ENCODE results near the gene ABHD14A. TPM values are rescaled to one million over a fixed set of nuclear protein-coding genes. Genes with fewer than 3 reads are reported as not detected.

The ABHD14A gene
- total RNA-seq, 1 experiment from 2014 or later, result 3.8 TPM

DNA sequence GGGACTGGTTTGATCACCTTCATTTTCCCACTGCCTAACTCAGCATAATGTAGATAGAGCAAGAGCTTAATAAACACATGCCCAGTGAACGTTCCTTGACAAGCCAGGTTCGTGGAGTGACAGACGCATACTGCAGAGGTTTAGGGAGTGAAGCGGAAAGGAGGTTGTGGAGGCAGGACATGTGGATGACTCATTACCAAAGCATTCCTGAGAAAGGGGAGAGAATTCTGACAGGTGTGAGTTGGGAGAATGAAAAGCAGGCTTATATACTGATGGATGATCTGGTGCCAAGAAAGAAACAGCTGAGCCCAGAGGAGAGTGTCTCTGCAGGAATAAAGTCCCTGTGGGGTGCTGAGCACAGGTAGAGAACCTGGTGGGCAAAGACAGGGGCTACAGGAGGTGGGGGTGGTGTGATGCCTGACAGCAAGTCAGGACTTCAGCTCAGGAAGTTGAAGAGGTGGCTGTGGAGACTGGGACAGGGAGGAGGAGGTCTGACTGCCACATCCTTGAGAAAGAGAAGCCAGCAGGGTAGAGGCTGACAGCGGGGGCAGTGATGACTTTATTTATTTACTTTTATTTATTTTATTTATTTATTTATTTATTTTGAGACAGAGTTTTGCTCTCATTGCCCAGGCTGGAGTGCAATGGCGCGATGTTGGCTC is 23.2 kb downstream of the ABHD14A start:
- Mint-ChIP-seq H3K4me1 (peaks cover 40% of the 10 kb centered on the region), H3K36me3 (peaks cover 27% of the 10 kb centered on the region), H3K4me3 (no peak overlapping the region; the same call in 1 of the 2 replicates), H3K27ac (peak overlapping the region; percentile 80), H3K9me3 (no peaks in the 10 kb centered on the region), H3K27me3 (ENCODE audit: low read depth) (no peaks in the 10 kb centered on the region)
- ChIA-PET CTCF (interaction anchor here (0.6 to 1.9 kb wide), 5 partner anchors 15 to 59 kb away, joined by 3 to 5 read pairs (median 4); partner anchors contain the start of genes ACY1 and DUSP7), POLR2A (no interaction called here)
- ATAC-seq (no peak), DNase-seq (ENCODE audit: low spot score) (no peak)
- no peak for TF ChIP-seq HMGA2 (CRISPR knock-in tag; IDR thresholded peaks at IDR 0.05)
- TF ChIP-seq, protein P1, sequence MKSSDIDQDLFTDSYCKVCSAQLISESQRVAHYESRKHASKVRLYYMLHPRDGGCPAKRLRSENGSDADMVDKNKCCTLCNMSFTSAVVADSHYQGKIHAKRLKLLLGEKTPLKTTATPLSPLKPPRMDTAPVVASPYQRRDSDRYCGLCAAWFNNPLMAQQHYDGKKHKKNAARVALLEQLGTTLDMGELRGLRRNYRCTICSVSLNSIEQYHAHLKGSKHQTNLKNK (CRISPR knock-in tag; IDR thresholded peaks at IDR 0.05), result no peak
- TF ChIP-seq, protein P2, sequence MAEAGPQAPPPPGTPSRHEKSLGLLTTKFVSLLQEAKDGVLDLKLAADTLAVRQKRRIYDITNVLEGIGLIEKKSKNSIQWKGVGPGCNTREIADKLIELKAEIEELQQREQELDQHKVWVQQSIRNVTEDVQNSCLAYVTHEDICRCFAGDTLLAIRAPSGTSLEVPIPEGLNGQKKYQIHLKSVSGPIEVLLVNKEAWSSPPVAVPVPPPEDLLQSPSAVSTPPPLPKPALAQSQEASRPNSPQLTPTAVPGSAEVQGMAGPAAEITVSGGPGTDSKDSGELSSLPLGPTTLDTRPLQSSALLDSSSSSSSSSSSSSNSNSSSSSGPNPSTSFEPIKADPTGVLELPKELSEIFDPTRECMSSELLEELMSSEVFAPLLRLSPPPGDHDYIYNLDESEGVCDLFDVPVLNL (CRISPR knock-in tag; IDR thresholded peaks at IDR 0.05; ENCODE audit: borderline replicate concordance, low read depth), result no peak
- TF ChIP-seq NFATC4 (CRISPR knock-in tag; IDR thresholded peaks at IDR 0.05), result no peak
- no peak for TF ChIP-seq NR3C1 (CRISPR knock-in tag; conservative IDR thresholded peaks at IDR 0.05; ENCODE audit: low read depth)
- TF ChIP-seq, protein P3, sequence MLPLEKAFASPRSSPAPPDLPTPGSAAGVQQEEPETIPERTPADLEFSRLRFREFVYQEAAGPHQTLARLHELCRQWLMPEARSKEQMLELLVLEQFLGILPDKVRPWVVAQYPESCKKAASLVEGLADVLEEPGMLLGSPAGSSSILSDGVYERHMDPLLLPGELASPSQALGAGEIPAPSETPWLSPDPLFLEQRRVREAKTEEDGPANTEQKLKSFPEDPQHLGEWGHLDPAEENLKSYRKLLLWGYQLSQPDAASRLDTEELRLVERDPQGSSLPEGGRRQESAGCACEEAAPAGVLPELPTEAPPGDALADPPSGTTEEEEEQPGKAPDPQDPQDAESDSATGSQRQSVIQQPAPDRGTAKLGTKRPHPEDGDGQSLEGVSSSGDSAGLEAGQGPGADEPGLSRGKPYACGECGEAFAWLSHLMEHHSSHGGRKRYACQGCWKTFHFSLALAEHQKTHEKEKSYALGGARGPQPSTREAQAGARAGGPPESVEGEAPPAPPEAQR (CRISPR knock-in tag; IDR thresholded peaks at IDR 0.05), result no peak
- TF ChIP-seq, protein P4, sequence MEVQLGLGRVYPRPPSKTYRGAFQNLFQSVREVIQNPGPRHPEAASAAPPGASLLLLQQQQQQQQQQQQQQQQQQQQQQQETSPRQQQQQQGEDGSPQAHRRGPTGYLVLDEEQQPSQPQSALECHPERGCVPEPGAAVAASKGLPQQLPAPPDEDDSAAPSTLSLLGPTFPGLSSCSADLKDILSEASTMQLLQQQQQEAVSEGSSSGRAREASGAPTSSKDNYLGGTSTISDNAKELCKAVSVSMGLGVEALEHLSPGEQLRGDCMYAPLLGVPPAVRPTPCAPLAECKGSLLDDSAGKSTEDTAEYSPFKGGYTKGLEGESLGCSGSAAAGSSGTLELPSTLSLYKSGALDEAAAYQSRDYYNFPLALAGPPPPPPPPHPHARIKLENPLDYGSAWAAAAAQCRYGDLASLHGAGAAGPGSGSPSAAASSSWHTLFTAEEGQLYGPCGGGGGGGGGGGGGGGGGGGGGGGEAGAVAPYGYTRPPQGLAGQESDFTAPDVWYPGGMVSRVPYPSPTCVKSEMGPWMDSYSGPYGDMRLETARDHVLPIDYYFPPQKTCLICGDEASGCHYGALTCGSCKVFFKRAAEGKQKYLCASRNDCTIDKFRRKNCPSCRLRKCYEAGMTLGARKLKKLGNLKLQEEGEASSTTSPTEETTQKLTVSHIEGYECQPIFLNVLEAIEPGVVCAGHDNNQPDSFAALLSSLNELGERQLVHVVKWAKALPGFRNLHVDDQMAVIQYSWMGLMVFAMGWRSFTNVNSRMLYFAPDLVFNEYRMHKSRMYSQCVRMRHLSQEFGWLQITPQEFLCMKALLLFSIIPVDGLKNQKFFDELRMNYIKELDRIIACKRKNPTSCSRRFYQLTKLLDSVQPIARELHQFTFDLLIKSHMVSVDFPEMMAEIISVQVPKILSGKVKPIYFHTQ (CRISPR knock-in tag; IDR thresholded peaks at IDR 0.05), result no peak
- TF ChIP-seq, protein P5, sequence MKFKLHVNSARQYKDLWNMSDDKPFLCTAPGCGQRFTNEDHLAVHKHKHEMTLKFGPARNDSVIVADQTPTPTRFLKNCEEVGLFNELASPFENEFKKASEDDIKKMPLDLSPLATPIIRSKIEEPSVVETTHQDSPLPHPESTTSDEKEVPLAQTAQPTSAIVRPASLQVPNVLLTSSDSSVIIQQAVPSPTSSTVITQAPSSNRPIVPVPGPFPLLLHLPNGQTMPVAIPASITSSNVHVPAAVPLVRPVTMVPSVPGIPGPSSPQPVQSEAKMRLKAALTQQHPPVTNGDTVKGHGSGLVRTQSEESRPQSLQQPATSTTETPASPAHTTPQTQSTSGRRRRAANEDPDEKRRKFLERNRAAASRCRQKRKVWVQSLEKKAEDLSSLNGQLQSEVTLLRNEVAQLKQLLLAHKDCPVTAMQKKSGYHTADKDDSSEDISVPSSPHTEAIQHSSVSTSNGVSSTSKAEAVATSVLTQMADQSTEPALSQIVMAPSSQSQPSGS (CRISPR knock-in tag; IDR thresholded peaks at IDR 0.05; ENCODE audit: borderline replicate concordance, low read depth), result no peak
- TF ChIP-seq, protein P6, sequence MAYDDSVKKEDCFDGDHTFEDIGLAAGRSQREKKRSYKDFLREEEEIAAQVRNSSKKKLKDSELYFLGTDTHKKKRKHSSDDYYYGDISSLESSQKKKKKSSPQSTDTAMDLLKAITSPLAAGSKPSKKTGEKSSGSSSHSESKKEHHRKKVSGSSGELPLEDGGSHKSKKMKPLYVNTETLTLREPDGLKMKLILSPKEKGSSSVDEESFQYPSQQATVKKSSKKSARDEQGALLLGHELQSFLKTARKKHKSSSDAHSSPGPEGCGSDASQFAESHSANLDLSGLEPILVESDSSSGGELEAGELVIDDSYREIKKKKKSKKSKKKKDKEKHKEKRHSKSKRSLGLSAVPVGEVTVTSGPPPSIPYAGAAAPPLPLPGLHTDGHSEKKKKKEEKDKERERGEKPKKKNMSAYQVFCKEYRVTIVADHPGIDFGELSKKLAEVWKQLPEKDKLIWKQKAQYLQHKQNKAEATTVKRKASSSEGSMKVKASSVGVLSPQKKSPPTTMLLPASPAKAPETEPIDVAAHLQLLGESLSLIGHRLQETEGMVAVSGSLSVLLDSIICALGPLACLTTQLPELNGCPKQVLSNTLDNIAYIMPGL (CRISPR knock-in tag; IDR thresholded peaks at IDR 0.05), result no peak
- TF ChIP-seq, protein P7, sequence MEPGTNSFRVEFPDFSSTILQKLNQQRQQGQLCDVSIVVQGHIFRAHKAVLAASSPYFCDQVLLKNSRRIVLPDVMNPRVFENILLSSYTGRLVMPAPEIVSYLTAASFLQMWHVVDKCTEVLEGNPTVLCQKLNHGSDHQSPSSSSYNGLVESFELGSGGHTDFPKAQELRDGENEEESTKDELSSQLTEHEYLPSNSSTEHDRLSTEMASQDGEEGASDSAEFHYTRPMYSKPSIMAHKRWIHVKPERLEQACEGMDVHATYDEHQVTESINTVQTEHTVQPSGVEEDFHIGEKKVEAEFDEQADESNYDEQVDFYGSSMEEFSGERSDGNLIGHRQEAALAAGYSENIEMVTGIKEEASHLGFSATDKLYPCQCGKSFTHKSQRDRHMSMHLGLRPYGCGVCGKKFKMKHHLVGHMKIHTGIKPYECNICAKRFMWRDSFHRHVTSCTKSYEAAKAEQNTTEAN (CRISPR knock-in tag; IDR thresholded peaks at IDR 0.05), result no peak
- TF ChIP-seq OVOL2 (CRISPR knock-in tag; IDR thresholded peaks at IDR 0.05; ENCODE audit: borderline replicate concordance), result no peak
- TF ChIP-seq ESRRA (CRISPR knock-in tag; IDR thresholded peaks at IDR 0.05; ENCODE audit: borderline replicate concordance), result no peak
- TF ChIP-seq FOXJ3 (CRISPR knock-in tag; IDR thresholded peaks at IDR 0.05; ENCODE audit: borderline replicate concordance), result no peak
- TF ChIP-seq, protein P8, sequence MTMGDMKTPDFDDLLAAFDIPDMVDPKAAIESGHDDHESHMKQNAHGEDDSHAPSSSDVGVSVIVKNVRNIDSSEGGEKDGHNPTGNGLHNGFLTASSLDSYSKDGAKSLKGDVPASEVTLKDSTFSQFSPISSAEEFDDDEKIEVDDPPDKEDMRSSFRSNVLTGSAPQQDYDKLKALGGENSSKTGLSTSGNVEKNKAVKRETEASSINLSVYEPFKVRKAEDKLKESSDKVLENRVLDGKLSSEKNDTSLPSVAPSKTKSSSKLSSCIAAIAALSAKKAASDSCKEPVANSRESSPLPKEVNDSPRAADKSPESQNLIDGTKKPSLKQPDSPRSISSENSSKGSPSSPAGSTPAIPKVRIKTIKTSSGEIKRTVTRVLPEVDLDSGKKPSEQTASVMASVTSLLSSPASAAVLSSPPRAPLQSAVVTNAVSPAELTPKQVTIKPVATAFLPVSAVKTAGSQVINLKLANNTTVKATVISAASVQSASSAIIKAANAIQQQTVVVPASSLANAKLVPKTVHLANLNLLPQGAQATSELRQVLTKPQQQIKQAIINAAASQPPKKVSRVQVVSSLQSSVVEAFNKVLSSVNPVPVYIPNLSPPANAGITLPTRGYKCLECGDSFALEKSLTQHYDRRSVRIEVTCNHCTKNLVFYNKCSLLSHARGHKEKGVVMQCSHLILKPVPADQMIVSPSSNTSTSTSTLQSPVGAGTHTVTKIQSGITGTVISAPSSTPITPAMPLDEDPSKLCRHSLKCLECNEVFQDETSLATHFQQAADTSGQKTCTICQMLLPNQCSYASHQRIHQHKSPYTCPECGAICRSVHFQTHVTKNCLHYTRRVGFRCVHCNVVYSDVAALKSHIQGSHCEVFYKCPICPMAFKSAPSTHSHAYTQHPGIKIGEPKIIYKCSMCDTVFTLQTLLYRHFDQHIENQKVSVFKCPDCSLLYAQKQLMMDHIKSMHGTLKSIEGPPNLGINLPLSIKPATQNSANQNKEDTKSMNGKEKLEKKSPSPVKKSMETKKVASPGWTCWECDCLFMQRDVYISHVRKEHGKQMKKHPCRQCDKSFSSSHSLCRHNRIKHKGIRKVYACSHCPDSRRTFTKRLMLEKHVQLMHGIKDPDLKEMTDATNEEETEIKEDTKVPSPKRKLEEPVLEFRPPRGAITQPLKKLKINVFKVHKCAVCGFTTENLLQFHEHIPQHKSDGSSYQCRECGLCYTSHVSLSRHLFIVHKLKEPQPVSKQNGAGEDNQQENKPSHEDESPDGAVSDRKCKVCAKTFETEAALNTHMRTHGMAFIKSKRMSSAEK (CRISPR knock-in tag; IDR thresholded peaks at IDR 0.05; ENCODE audit: borderline replicate concordance), result no peak
- TF ChIP-seq, protein P9, sequence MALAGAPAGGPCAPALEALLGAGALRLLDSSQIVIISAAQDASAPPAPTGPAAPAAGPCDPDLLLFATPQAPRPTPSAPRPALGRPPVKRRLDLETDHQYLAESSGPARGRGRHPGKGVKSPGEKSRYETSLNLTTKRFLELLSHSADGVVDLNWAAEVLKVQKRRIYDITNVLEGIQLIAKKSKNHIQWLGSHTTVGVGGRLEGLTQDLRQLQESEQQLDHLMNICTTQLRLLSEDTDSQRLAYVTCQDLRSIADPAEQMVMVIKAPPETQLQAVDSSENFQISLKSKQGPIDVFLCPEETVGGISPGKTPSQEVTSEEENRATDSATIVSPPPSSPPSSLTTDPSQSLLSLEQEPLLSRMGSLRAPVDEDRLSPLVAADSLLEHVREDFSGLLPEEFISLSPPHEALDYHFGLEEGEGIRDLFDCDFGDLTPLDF (CRISPR knock-in tag; IDR thresholded peaks at IDR 0.05), result no peak
- no peak for TF ChIP-seq JUN (CRISPR knock-in tag; IDR thresholded peaks at IDR 0.05)
- TF ChIP-seq, protein P10, sequence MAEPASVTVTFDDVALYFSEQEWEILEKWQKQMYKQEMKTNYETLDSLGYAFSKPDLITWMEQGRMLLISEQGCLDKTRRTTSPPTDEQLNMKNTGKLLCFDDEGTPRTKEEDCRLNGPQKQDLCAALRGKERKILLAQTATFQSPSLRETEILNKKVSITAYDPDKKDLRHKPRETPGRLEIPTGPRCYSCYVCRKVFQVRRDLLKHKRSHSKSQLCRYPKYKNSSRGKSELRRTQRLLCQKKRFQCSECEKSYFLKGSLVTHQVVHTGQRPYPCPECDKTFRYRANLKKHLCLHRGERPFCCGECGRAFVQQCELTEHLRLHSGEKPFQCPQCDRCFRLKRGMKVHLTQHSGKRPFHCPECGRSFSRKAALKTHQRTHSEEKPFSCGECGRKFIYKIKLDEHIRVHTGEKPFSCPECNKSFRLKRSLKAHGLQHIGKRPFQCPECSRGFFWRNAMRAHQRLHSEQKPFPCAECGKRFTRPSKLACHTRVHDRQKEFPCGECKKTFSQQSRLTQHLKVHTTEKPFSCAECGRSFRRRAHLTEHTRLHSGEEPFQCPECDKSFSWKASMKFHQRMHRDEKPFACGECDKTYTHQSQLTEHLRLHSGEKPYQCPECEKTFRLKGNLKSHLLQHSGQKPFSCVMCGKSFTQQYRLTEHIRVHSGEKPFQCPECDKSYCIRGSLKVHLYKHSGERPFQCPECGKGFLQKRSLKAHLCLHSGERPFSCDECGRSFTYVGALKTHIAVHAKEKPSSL (CRISPR knock-in tag; conservative IDR thresholded peaks at IDR 0.05), result no peak
